Measurements from ENCODE around the gene EML1.

DNA sequence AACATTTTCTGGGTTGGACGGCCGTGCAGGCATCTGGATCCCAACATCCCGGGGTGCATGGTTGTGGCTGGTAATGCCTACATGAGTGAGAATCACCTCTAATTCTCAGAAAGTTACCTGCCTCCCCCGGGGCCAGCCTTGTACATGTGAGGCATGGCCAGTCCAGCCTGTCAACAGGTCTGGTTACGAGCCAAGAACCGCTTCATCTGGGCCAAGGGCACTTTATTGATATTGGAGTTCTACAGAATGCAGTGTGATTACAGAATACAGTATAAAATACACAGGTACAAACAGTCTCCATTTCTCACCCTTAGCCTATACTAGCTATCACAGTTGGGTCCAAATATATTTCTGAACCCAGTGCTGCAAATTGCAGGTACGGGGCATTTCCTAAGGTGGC is 187.1 kb downstream of the EML1 start:
- TF ChIP-seq, protein P1, sequence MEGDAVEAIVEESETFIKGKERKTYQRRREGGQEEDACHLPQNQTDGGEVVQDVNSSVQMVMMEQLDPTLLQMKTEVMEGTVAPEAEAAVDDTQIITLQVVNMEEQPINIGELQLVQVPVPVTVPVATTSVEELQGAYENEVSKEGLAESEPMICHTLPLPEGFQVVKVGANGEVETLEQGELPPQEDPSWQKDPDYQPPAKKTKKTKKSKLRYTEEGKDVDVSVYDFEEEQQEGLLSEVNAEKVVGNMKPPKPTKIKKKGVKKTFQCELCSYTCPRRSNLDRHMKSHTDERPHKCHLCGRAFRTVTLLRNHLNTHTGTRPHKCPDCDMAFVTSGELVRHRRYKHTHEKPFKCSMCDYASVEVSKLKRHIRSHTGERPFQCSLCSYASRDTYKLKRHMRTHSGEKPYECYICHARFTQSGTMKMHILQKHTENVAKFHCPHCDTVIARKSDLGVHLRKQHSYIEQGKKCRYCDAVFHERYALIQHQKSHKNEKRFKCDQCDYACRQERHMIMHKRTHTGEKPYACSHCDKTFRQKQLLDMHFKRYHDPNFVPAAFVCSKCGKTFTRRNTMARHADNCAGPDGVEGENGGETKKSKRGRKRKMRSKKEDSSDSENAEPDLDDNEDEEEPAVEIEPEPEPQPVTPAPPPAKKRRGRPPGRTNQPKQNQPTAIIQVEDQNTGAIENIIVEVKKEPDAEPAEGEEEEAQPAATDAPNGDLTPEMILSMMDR (IDR thresholded peaks at IDR 0.05; ENCODE audit: poor library complexity), result no peak
- TF ChIP-seq EZH2phosphoT487 (IDR thresholded peaks at IDR 0.05; ENCODE audit: low read depth, severe bottlenecking, unreplicated experiment) (no peak), EZH2 (IDR thresholded peaks at IDR 0.05; ENCODE audit: borderline replicate concordance) (no peak)

All from hepatocyte (in vitro differentiated cells).